ENCODE results near the gene MARCHF3. TPM values are rescaled to one million over a fixed set of nuclear protein-coding genes. Genes with fewer than 3 reads are reported as not detected.
"Not testable (repeated sequence)": the region's sequence is repeated elsewhere in the genome, so short reads cannot be mapped to it uniquely, and the experiment has no call there.

Gene MARCHF3
- polyA plus RNA-seq, 3 donors, result 2.8 to 37.9 (median 29.9) TPM

DNA sequence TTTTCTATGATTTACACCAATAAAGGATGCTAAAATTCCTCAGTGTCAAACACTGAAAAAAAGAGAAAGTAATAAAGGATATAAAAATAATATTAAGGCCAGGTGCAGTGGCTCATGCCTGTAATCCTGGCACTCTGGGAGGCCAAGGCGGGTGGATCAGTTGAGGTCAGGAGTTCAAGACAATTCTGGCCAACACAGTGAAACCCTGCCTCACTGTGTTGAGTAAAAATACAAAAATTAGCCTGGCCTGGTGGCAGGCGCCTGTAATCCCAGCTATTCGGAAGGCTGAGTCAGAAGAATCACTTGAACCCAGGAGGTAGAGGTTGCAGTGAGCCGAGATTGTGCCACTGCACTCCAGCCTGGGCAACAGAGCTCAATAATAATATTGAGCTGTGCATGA, 87.5 kb downstream of the MARCHF3 start:
- 82 to 93% (median 88%) methylated on average over 4 of the region's 4 CpGs for WGBS, 3 donors

GRCh38 chr5:126941403-126941802, 89.0 kb downstream of the MARCHF3 start:
- WGBS, 3 donors, result 95 to 100% (median 97%) methylated on average over 1 of the region's 1 CpG
- no peak overlapping the region for H3K27ac ChIP-seq (ENCODE audit: low read depth, low read length)

More for the DNA sequence above, 87.5 kb downstream of the MARCHF3 start:
- H3K27ac ChIP-seq (ENCODE audit: low read depth, low read length), result not testable (repeated sequence)

DNA sequence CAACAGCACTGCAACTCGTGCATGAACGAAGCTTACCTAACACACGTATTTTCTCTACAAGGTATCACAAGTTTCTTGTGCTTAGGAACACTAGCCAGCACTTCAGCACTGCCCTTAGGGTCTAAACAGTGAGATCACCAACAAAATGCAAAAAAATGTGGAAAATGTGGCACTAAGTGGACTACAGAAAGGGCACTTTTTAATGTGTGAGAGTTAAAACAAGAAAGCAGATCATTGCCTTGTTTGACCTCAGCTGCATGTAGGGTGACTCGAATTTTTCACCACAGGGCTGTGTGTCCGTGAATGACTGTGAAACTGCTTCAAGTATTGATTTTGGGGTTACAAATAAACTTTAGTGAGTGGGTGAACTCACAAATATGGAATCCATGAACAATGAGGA, 90.5 kb downstream of the MARCHF3 start:
- 60 to 93% (median 91%) methylated on average over 5 of the region's 5 CpGs for WGBS, 3 donors

GRCh38 chr5:126938466-126938865, 91.9 kb downstream of the MARCHF3 start:
- H3K27ac ChIP-seq (ENCODE audit: low read depth, low read length), result no peak overlapping the region

More for the DNA sequence above, 90.5 kb downstream of the MARCHF3 start:
- no peak overlapping the region for H3K27ac ChIP-seq (ENCODE audit: low read depth, low read length)

DNA sequence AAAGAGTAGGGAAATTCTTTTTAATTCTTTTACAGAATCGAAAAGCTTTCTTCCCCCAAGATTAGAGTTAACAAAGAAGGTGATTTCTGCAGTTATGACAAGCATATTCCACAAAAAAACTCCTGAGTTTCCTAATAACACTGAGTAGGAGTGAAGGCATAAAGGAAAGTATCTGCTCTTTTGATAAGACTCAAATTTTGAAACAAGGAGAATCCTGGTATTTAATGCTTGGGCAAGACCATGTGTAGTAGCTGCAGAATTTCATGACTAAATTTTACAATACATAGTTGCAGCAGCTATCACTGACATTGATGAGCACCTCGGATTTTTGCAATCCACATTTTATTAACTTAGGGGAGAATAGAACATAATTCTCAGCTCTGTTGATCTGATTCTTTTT, 92.6 kb downstream of the MARCHF3 start:
- 77 to 88% (median 84%) methylated on average over 2 of the region's 2 CpGs for WGBS, 3 donors
- no peak overlapping the region for H3K27ac ChIP-seq (ENCODE audit: low read depth, low read length)

GRCh38 chr5:126936775-126937418, 93.5 kb downstream of the MARCHF3 start:
- 77 to 86% (median 84%) methylated on average over 4 of the region's 4 CpGs for WGBS, 3 donors
- no peak overlapping the region for H3K27ac ChIP-seq (ENCODE audit: low read depth, low read length)

DNA sequence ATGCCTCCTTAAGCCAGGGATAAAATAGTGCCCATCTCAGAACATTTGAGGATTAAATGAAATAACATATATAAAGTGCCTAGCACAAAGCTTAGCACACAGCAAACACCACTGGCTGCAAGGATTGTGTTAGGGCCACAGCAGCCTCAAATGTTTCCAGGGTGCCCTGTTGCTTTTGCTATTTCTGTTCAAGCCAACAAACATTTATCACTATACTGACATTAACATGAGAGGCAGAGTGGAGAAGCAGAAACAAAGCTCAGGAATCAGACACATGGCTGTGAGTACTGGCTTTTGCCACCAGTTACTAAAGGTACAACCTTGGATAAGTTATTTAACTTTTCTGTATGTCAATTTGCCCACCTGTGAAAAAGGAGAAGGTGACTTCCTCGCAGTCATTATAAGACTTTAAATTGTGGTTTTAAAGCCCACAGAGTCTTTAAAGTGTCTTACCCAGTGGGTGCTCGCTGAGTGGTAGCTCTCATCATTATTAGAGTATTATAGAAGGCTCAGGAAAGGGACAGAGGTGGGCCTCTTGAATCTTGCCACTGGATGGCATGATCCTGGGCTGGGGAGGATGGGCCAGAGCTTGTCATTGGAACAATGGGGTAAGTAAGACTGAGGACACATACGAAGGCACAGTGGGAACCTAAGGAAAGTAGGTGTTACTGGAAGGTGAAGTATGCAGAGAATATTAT, 98.2 kb downstream of the MARCHF3 start:
- H3K27ac ChIP-seq (ENCODE audit: low read depth, low read length), result no peak overlapping the region
- WGBS, 3 donors, result 84 to 91% (median 87%) methylated on average over 3 of the region's 3 CpGs

DNA sequence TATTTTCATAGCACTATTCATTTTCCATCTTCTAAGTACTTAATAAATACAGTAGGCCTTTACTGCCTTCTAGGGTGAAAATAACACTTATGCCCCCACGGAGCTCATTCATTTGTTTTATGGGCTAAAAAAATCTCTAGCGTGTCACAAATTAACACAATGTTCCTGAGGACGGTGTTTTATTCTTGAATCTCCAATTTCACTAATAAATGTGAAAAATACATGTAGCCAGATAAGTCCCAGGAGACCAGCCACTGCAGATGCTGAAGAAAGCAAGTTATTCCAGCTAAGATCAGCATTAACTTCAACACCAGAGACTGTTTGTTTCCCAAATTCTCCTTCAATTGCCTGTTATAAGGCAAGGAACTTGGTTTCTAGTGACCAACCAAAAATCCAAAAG, 102.3 kb downstream of the MARCHF3 start:
- 73 to 79% (median 73%) methylated on average over 3 of the region's 3 CpGs for WGBS, 3 donors
- H3K27ac ChIP-seq (ENCODE audit: low read depth, low read length), result no peak overlapping the region

DNA sequence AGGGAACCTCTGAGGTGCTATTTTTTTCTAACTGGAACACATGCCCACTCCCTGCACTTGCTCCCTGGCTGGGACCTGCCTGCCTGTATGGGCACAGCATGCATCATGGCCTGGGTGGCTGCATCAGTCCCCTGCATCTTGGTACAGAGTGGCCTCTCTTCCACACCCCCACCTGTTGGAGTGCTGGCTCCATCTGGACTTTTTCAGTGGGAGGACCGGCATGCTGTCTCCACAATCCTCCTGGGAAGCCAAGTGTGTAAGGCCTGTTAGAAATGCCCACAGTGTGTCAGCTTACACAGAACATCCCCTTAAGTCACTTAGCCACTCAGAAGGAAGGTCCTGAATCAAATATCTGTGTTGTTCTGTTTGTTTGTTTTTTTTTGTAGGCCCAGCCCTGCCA, 102.9 kb downstream of the MARCHF3 start:
- 73 to 90% (median 82%) methylated on average over 1 of the region's 1 CpG for WGBS, 3 donors
- no peak overlapping the region for H3K27ac ChIP-seq (ENCODE audit: low read depth, low read length)

- no peak overlapping the region for H3K27ac ChIP-seq (ENCODE audit: low read depth, low read length)
- WGBS, 3 donors, result 37 to 72% (median 55%) methylated on average over 2 of the region's 2 CpGs
Measured at GRCh38 chr5:126926187-126926586, 104.2 kb downstream of the MARCHF3 start.

GRCh38 chr5:126925482-126925881, 104.9 kb downstream of the MARCHF3 start:
- WGBS, 3 donors, result 81 to 86% (median 85%) methylated on average over 3 of the region's 3 CpGs
- H3K27ac ChIP-seq (ENCODE audit: low read depth, low read length), result no peak overlapping the region

- H3K27ac ChIP-seq (ENCODE audit: low read depth, low read length), result no peak overlapping the region
- 97 to 99% (median 98%) methylated on average over 9 of the region's 9 CpGs for WGBS, 3 donors
Measured at GRCh38 chr5:126924331-126925033, 105.9 kb downstream of the MARCHF3 start.

DNA sequence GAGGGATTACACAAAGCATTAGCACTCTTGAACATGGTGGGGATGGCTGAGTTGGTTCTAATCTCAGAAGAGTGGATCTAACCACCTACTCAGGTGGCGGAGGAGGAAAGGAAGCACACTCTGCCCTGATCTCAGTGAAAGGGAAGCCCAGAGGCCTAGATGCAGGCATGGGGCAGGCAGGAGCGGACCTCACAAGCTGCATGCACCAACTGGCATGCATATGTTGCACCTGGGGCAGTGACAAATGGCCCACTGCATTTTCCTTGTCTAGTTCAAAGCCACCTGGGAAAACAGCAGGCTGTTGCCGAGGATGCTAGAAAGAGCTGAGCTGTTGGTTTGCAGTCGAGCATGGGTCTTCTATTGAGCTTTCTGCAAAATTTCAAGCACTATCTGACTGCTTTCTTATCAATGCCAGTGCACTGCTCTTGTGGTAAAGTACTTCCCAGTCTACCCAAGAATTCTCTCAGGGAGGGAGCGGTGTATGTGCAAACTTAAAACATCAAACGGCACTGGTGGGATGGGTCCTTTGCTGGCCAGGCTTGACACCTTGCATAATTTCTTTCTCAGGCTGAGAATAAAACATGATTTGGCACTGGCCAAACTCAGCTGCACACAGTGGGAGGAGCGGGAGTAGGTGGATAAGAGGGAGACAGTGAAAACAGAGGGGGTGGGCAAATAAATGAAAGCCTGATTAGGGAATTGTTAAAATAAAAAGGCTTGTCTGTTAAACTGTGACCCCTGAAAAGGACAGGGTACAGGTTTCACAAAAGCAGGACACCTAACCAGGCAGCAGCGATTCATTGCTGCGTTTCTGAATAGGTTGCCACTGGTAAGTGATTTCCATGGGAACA, 108.9 kb downstream of the MARCHF3 start:
- WGBS, 3 donors, result 72 to 90% (median 80%) methylated on average over 9 of the region's 9 CpGs
- H3K27ac ChIP-seq (ENCODE audit: low read depth, low read length), result no peak overlapping the region

GRCh38 chr5:126920291-126920690, 110.1 kb downstream of the MARCHF3 start:
- WGBS, 3 donors, result 52 to 73% (median 57%) methylated on average over 5 of the region's 5 CpGs
- no peak overlapping the region for H3K27ac ChIP-seq (ENCODE audit: low read depth, low read length)

GRCh38 chr5:126919566-126919965, 110.8 kb downstream of the MARCHF3 start:
- no peak overlapping the region for H3K27ac ChIP-seq (ENCODE audit: low read depth, low read length)
- WGBS, 3 donors, result 80 to 94% (median 85%) methylated on average over 7 of the region's 7 CpGs

- 80 to 81% (median 80%) methylated on average over 3 of the region's 3 CpGs for WGBS, 3 donors
- no peak overlapping the region for H3K27ac ChIP-seq (ENCODE audit: low read depth, low read length)
Measured at GRCh38 chr5:126918615-126918957, 111.8 kb downstream of the MARCHF3 start.

- H3K27ac ChIP-seq (ENCODE audit: low read depth, low read length), result no peak overlapping the region
- WGBS, 3 donors, result 55 to 88% (median 81%) methylated on average over 9 of the region's 9 CpGs
Measured at GRCh38 chr5:126917918-126918614, 112.3 kb downstream of the MARCHF3 start.

DNA sequence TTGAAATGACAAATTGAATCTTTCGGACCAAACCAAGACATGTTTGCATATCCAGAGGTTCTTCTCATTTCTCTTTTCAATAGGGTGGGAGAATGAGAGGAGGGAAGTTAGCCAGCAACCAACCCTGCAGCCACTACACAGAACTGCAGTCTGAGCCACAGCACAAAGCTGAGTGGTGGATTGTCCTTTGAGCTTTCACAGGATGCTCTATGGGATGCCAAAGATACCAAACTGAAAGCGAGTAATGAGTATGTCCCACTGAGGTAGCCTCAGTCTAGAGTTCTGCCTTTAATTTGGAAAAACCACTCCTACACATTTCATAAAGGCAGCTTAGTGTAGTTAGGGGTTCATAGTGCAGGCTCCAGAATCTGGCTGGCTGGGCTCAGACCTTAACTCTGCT, 114.9 kb downstream of the MARCHF3 start:
- no peak overlapping the region for H3K27ac ChIP-seq (ENCODE audit: low read depth, low read length)
- WGBS, 3 donors, result 94 to 98% (median 97%) methylated on average over 2 of the region's 2 CpGs
